Measurements from ENCODE around the gene TBC1D24. TPM values are rescaled to one million over a fixed set of nuclear protein-coding genes. Genes with fewer than 3 reads are reported as not detected.

TBC1D24 gene
- total RNA-seq, 3 donors from 2014 or later: 8.8 to 22.0 (median 16.7) TPM

GRCh38 chr16:2517954-2518605, 43.2 kb downstream of the TBC1D24 start:
- Histone ChIP-seq H3K4me1 (peaks cover 29 to 49% of the 10 kb centered on the region in 2 donors), H3K36me3 (no peaks in the 10 kb centered on the region), H3K27me3 (no peaks in the 10 kb centered on the region), H3K4me3 (peak overlapping the region in 2 of 3 donors; percentile 9 to 81), H3K9me3 (no peaks in the 10 kb centered on the region), H3K27ac (peak overlapping the region; percentile 98 to 99)
- no peak for TF ChIP-seq POLR2AphosphoS5 (IDR thresholded peaks at IDR 0.05)
- no peak for TF ChIP-seq CTCF (IDR thresholded peaks at IDR 0.05)
- no peak for TF ChIP-seq POLR2A (IDR thresholded peaks at IDR 0.05)
- intact Hi-C loops (cut with DNase I; ENCODE audit: low total_unique reads): no loop called here
- no peak for DNase-seq (ENCODE audit: low spot score in 2 of 2)

GRCh38 chr16:2518823-2519710, 44.1 kb downstream of the TBC1D24 start:
- Histone ChIP-seq H3K4me3 (peak overlapping the region; percentile 68 to 81 (median 72)), H3K9me3 (no peaks in the 10 kb centered on the region), H3K4me1 (peaks cover 29 to 49% of the 10 kb centered on the region in 2 donors), H3K36me3 (no peaks in the 10 kb centered on the region), H3K27me3 (no peaks in the 10 kb centered on the region), H3K27ac (peak overlapping the region; percentile 98 to 99)
- intact Hi-C loops (cut with DNase I; ENCODE audit: low total_unique reads): no loop called here
- DNase-seq (ENCODE audit: low spot score in 2 of 2): no peak
- TF ChIP-seq POLR2A (IDR thresholded peaks at IDR 0.05) (no peak), CTCF (IDR thresholded peaks at IDR 0.05) (no peak)

- no peak for TF ChIP-seq POLR2A (IDR thresholded peaks at IDR 0.05)
- intact Hi-C loops (cut with DNase I; ENCODE audit: low total_unique reads): no loop called here
- Histone ChIP-seq H3K4me1 (peaks cover 29 to 49% of the 10 kb centered on the region in 2 donors), H3K27me3 (no peaks in the 10 kb centered on the region), H3K4me3 (peak overlapping the region; percentile 68 to 81 (median 72)), H3K36me3 (no peaks in the 10 kb centered on the region), H3K9me3 (no peaks in the 10 kb centered on the region), H3K27ac (peak overlapping the region; percentile 98 to 99)
- no peak for DNase-seq (ENCODE audit: low spot score in 2 of 2)
Observed at GRCh38 chr16:2519711-2520080, 44.8 kb downstream of the TBC1D24 start.

GRCh38 chr16:2520097-2520783, 45.3 kb downstream of the TBC1D24 start, which contains the start of gene AMDHD2:
TSS of gene AMDHD2 (plus strand) at chr16:2520371. CDS start at chr16:2520459, 88 bp downstream.
- intact Hi-C loops (cut with DNase I; ENCODE audit: low total_unique reads): no loop called here

More at GRCh38 chr16:2520097-2520783, 45.3 kb downstream of the TBC1D24 start, which contains the start of gene AMDHD2:
- Histone ChIP-seq H3K9me3 (no peaks in the 10 kb centered on the region), H3K4me3 (peak within 1 kb of the TSS; percentile 68 to 81 (median 72)), H3K27ac (peak within 1 kb of the TSS; percentile 98 to 99), H3K27me3 (no peaks in the 10 kb centered on the region), H3K36me3 (no peaks in the 10 kb centered on the region), H3K4me1 (peaks cover 29 to 45% of the 10 kb centered on the region in 2 donors)
- peak; percentile 89 to 90 for DNase-seq (ENCODE audit: low spot score in 2 of 2)
- TF ChIP-seq POLR2AphosphoS5 (IDR thresholded peaks at IDR 0.05) (peak; percentile 48 to 85 (median 63)), CTCF (IDR thresholded peaks at IDR 0.05) (no peak), POLR2A (IDR thresholded peaks at IDR 0.05) (no peak)

All from breast epithelium (tissue), 4 donors.